B cell (primary cell): ENCODE data around the gene MRPL54.

Experiments used
- EZH2 ChIP-seq: IDR thresholded peaks from 2 replicates; pipeline ENCODE4 v1.6.1; 2012; ENCODE audit warnings: borderline replicate concordance, low read depth, mild to moderate bottlenecking, moderate library complexity, low read length; ENCODE audit not compliant: insufficient read depth, poor library complexity, severe bottlenecking
- TF ChIP-seq, protein P1 (sequence below): fragments of 200-600 bp; IDR thresholded peaks from one replicate; pipeline ENCODE4 v1.8.0; 2022; ENCODE audit warnings: antibody characterized with exemption, mild to moderate bottlenecking

DNA sequence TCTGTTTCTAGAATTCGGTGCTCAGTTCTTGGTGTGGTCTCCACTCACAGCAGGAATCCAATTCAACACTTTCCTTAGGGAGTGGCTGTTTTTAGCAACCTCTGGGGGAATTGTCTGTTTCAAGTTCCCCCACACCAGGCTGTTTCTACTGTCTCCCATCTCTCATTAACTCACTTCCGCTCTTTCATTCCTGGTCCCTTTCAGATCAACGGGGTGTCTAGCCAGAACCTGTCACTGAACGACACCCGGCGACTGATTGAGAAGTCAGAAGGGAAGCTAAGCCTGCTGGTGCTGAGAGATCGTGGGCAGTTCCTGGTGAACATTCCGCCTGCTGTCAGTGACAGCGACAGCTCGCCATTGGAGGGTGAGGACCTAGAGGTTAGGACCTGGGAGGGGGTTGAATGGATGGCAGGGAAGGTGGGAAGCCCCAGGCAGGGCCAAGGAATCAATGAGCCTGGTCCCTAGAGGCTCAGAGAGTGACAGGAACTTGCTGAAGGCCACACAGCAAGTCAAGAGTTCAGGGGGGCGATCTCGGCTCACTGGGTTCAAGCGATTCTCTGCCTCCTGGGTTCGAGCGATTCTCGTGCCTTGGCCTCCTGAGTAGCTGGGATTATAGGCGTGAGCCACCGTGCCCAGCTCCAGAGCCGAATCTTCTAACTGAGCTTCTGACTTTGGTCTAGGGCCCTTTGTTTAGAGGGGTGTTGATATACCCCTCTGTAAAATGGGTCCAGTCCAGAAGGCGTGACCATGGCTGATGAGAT is 28.8 kb upstream of the MRPL54 start:
- TF ChIP-seq, protein P1, sequence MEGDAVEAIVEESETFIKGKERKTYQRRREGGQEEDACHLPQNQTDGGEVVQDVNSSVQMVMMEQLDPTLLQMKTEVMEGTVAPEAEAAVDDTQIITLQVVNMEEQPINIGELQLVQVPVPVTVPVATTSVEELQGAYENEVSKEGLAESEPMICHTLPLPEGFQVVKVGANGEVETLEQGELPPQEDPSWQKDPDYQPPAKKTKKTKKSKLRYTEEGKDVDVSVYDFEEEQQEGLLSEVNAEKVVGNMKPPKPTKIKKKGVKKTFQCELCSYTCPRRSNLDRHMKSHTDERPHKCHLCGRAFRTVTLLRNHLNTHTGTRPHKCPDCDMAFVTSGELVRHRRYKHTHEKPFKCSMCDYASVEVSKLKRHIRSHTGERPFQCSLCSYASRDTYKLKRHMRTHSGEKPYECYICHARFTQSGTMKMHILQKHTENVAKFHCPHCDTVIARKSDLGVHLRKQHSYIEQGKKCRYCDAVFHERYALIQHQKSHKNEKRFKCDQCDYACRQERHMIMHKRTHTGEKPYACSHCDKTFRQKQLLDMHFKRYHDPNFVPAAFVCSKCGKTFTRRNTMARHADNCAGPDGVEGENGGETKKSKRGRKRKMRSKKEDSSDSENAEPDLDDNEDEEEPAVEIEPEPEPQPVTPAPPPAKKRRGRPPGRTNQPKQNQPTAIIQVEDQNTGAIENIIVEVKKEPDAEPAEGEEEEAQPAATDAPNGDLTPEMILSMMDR = no peak
- no peak for TF ChIP-seq EZH2
